HG03175 (cell line): ENCODE measurements around the gene ZMIZ2.
"Not testable (repeated sequence)": the region's sequence is repeated elsewhere in the genome, so short reads cannot be mapped to it uniquely, and the experiment has no call there.

Experiments
- ATAC-seq: cut with Tn5 transposase; IDR thresholded peaks from one replicate; pipeline ENCODE4 v1.9.1; 2021; ENCODE audit warnings: mild to moderate bottlenecking, moderate library complexity; ENCODE audit not compliant: unreplicated experiment

The ZMIZ2 gene

GRCh38 chr7:44797329-44798258 is 48.9 kb downstream of the ZMIZ2 start:
- ATAC-seq, result peak; percentile 52

- no peak for ATAC-seq
Observed at GRCh38 chr7:44798649-44799305, 50.1 kb downstream of the ZMIZ2 start.

GRCh38 chr7:44799939-44800338 is 51.3 kb downstream of the ZMIZ2 start:
- ATAC-seq, result no peak

- no peak for ATAC-seq
Observed at GRCh38 chr7:44801890-44802289, 53.2 kb downstream of the ZMIZ2 start.

- ATAC-seq, result no peak
Observed at GRCh38 chr7:44802418-44803025, 53.9 kb downstream of the ZMIZ2 start.

GRCh38 chr7:44803828-44804519 is 55.3 kb downstream of the ZMIZ2 start:
- ATAC-seq, result not testable (repeated sequence)

- no peak for ATAC-seq
Observed at GRCh38 chr7:44805950-44806349, 57.3 kb downstream of the ZMIZ2 start.

- no peak for ATAC-seq
Observed at GRCh38 chr7:44808914-44809393, 60.3 kb downstream of the ZMIZ2 start.

- no peak for ATAC-seq
Observed at GRCh38 chr7:44811093-44811492, 62.4 kb downstream of the ZMIZ2 start.

- no peak for ATAC-seq
Observed at GRCh38 chr7:44811571-44811970, 62.9 kb downstream of the ZMIZ2 start.

GRCh38 chr7:44814919-44815318 is 66.3 kb downstream of the ZMIZ2 start:
- no peak for ATAC-seq

- no peak for ATAC-seq
Observed at GRCh38 chr7:44819292-44819691, 70.6 kb downstream of the ZMIZ2 start.
